ENCODE data around the gene CREBL2.
A peak's percentile ranks its signal among the peaks of the same experiment; 100 is the strongest.
"Not testable (repeated sequence)": the region's sequence is repeated elsewhere in the genome, so short reads cannot be mapped to it uniquely, and the experiment has no call there.

The CREBL2 gene, protein sequence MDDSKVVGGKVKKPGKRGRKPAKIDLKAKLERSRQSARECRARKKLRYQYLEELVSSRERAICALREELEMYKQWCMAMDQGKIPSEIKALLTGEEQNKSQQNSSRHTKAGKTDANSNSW

DNA sequence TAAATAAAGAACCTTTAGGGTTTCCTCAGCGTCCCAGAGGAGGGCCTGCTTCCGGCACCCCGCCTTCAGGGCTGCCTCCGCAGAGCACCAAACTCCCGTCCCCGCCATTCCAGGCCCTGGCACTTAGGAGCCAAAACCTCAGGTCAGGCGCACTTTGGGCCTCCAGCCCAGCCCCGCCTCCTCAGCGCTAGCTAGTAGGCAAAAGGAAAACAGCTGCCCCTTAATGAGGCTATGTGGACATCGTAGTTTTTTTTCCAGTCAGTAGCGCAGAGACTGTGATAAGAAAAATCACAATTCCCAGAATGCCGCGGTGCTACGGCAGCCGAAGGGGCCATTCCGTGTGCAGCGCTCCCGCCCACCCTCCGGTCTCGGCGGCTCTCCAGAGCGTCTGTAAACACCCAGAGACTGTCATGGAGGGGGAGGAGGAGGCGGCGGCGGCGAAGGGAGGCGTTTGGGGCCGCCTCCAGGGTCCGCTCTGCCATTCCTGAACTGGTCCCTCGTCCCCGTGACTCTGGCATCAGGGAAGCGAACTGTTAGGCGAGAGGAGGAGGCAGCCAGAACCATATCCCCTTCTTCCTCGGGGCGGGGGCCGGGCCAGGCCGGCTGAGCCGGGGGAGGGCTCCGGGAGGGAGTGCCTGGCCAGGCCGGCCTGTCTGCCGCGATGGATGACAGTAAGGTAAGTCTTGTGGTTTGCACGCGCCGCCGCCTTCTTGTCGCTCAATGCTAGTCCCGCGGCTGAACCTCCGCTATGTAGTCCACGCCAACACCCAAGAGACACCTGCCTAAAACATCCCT is at the start of gene CREBL2:
Gene CREBL2, plus strand, starts transcription at position 365 of the 795 bp plus-strand sequence. Its CDS starts 297 bp downstream, at position 662.
- DNase-seq: peak; percentile 88 to 89

DNA sequence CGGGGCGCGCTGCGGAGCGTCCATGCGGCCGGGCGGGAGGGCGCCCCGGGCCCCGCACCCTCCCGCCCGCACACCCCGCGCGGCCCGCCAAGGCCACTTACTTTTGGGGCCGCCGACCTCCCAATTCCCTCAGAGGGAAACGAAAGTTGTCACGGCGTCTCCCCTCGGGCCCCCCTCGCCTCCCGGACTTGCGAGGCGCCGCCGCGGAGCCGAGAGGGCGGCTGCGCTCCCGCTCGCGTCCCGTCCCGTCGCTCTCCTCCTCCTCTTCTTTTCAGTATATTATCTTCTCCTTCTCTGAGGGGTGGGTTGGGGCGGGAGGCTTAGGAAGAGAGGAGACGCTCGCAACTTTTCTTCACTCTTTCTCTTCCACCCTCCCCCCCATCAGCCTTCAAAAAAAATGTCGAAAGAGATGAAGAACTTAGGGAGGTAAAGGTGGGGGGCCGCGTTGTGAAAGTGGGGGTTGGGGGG is 49.6 kb upstream of the CREBL2 start:
- no peak for DNase-seq

DNA sequence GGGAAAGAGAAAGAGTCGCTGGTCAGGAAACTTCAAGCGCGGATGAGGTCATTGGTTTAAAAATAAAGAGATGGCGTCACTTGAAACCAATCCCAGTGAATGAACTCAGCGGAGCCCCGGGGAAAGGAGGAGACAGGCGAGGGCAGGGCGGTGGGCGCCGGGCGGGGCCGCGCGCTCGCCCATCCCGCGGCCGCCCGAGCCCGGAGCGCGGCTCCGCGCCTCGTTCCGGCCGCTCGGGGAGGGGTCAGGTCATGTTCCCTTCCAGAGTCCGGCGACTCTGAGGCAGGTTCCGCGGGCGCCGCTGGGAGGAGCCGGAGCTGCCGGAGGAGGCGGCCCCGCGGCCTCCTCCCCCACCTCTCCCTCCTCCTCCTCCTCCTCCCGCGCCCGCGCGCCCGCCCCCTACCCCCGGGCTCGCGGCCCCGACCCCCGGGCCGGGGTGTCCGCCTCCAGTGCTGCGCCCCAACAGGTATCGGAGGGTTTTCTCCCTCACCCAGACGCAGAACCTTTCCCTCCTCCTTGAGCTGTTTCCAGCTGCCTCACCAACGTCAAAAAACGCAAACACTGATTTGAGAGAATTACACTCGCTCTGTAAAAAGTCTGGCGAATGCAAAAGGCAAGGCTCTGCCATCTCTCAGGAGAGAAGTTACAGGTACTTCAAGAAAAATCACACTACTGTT is 49.0 kb upstream of the CREBL2 start, which contains the start of gene DUSP16:
Gene DUSP16, minus strand, starts transcription at position 279 of the 677 bp plus-strand sequence. CDS start 41,765 bp downstream, outside the sequence.
- peak; percentile 90 to 93 for DNase-seq

DNA sequence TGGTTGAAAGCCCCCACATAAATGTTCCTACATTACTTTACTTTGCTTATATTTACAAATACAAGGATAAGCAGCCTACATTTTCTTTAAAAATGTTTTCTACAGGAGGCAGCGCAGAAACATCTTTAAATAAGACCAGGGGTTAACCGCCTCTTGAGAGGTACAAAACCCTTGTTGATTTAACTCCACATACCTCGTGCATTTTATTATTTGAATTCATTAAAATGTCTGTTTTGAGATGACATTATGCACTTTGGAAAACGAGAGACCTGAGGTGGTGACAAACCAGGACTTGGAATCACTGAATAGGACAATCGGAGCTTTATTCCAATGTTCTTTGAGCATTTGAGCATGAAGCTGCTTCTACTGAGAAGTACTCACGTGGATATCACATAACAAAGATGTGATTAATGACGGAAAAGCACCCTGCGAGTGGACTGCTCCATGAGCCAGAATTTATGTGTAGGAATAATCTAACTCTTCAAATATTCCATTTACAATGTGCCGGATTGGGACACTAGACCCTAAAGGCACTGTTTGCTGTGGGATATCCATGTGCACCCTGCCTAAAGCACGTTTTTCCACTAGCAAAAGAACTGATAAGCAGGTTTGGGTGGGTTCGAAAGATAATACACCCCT is 48.3 kb upstream of the CREBL2 start:
- DNase-seq: no peak

DNA sequence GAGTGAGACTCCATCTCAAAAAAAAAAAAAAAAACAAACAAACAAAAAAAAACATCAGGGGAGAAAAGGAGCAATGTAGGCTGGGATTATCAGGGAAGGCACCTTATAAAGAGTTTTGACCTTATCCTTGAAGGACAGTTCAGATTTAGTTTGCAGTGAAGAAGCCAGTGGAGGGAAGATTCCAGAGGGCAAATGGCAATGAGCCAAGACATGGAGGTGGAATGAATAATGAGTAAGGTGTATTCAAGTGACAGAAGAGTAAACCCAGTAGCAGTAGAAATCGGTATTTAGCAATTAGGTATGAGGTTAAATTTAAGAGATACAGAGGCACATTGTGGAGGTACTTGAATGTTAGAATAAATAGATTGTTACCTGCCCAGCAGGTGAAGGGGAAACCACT is 46.8 kb upstream of the CREBL2 start:
- DNase-seq: no peak

DNA sequence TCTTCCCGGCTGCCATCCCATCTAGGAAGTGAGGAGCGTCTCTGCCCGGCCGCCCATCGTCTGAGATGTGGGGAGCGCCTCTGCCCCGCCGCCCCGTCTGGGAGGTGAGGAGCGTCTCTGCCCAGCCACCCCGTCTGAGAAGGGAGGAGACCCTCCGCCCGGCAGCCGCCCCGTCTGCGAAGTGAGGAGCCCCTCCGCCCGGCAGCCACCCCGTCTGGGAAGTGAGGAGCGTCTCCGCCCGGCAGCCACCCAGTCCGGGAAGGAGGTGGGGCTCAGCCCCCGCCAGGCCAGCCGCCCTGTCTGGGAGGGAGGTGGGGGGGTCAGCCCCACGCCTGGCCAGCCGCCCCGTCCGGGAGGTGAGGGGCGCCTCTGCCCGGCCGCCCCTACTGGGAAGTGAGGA is 45.7 kb upstream of the CREBL2 start:
- DNase-seq: not testable (repeated sequence)

DNA sequence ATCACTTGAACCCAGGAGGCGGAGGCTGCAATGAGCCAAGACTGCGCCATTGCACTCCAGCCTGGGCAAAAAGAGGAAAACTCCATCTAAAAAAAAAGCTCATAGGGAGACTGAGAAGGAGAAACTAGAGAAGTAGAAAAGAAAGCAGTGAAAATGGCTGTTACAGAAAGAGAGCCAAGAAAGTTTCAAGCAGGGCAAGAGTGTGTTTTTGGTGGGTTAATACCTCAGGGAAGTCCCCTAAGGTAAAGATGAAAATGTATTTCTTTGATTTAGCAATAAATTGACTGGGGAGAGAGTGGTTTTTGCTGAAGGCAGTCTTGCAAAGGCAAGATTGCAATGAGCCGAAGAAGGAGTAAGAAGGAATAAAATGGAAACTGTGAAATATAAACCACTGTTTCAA is 39.0 kb upstream of the CREBL2 start:
- DNase-seq: no peak

DNA sequence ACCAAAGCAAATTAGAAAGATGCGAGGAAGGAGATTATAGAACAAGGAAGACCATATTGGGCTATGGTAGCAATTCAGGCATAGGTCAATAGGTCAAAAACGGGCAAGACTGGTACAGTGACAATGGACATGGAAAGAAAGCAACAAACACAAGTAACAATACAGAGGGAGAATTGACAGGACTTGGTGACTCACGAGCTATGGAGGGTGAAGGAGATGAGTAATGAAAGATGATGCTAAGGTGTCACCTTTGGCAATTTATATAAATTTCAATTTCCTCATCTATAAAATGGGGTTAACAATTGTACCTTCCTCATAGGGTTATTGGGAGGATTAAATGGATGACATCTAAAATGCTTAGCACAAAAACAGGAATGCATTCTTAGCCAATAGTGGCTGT is 33.9 kb upstream of the CREBL2 start:
- DNase-seq: no peak

DNA sequence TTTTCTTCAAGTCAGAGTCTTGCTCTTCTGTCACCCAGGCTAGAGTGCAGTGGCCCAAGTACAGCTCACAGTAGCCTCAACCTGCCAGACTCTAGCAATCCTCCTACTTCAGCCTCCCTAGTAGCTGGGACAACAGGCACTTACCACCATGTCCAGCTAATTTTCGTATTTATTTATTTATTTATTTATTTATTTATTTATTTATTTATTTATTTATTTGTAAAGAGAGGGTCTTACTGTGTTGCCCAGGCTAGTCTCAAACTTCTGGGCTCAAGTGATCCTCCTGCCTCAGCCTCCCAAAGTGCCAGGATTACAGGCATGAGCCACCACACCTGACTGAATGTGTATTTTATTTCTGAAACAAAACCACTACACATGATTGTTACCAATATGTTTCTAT is 31.0 kb upstream of the CREBL2 start:
- not testable (repeated sequence) for DNase-seq

DNA sequence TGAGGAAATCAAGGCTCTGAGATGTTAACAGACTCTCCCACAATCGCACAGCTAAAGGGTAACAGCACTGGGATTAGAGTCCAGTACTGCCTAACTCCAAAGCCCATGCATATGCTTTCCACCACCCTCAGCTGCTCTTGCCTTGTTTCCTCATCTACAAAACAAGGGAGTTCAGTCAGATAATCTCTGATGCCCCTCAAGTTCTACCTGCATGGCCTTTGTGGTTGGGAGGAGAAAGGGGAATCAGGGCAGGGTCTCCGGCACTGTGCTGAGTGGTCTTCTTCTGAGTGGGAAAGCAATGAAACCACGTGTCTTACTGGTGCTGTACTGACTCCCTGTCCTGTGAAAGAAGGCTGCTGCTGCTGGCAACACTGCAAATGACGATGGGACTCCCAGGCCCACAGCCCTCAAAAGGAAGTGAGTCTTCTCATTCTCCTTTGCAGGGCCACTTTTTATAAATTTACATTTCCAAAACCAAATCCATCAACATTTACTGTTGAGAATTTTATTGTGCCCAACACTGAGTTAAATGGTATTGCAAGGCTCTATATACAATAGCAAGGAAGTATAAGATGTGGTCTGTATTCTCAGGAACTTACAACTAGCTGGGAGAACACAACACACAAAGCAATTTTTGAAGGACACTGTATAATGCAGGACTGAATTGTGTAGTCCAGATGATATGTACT is 29.3 kb upstream of the CREBL2 start:
- no peak for DNase-seq

DNA sequence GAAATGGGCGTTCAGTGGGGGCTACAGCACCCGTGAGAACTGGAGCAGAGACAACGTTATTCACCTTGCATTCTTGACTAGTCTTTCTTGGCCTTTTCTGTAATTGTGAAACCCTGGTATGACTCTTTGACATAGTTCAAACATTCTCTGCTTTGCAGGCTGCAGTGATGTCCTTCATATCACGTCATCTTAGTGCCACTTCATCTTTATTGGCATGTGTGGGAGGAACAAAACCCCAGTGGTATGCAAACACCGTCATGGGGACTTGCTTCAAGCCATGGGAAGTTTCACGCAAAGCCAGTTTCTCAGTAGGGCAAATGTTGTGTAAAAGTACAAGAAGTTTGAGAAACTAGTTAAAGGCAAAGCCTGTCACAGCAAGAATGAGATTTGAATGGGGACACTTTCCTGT is 28.8 kb upstream of the CREBL2 start:
- DNase-seq: no peak

DNA sequence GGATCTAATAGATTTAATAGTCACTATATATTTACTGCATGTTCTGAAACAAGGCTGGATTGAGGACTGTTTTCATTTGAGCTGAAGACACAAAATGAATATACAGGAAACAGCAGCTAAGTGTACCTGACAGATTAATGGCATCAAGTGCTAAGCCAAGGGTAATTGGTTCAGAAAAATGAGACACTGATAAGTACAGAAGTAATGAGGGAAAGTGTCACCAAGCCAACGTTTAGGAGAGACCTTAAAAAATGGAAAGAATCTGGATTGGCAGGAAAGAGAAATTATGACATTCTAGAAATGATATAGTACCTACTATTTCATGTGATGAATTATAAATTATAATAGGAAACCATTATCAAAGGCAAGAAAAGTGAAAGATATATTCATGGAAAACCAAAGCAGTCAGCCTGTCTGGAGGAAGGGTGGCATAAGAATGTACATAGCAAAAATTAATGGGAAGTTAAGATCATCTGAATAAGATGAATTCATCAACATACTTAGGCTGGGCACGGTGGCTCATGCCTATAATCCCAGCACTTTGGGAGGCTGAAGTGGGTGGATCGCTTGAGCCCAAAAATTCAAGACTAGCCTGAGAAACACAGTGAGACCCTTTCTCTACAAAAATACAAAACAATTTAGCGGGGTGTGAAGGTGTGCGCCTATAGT is 28.0 kb upstream of the CREBL2 start:
- no peak for DNase-seq

DNA sequence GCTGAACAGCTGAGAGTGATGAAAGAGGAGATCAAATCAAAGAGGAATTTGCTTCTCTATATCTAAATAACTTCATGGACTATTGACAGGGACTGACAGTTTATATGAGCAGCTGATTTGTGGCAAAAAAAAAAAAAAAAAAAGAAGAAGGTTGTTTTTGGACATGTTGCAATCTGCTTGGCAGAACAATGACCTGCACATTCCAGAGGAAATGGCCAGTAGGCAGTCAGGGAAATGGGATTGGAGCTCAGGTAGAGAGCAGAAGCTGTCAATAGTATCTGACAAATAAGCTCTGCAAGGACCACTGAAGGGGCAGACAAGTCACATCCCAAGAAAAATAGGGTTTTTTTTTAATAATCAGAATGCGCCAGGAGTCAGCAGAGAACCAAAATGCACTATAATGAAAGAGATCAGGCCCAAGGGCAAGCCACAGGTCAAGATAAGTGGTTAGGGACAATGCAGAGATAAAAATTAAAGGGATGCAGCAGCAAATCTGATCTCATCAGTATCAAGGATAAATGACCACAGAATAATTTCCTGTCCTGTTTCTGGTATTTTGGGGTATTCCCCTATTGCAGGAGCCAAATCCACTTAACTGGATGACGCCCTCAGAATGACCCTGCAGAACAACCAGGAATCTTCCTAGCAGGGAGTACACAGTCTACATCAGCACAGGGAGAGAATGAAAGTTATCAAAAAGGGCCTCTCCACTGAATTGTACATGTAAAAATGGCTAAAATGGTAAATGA is 26.4 kb upstream of the CREBL2 start:
- no peak for DNase-seq

DNA sequence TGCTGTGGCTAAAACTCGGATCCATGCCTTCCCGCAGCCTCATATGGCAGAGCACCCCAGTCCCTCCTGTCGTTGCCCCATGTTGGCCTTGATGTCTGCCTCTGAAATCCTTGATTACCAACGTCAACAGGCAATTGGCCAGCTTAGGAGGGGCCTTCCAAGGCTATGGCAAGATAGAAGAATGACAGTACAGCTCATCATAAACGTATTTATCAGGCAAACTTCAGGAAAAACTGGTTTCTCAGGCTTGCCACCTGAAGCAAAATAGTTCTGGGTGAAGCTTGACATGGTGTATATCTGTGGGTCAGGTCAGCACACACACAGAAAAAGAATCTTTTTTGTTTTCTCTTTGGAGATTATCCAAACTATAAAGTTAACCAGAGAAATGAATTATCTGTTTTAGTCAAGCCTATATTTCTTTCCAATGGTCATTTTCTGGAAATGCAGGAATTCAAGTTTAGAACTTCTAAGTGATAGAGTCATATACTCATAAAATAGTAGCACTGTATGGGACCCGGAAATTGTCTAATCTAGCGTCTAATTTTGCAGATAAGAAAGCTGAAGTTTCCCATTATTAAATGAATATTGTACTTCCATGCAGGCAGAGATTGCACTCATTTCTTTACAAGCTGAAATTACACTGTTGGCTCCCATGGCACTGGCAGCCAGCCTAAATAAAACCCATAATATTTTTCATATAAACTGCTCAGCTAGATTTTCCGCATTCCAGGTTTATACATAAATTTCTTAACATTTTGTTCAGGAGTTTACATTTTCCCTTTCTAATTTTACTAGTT is 24.6 kb upstream of the CREBL2 start:
- no peak for DNase-seq

DNA sequence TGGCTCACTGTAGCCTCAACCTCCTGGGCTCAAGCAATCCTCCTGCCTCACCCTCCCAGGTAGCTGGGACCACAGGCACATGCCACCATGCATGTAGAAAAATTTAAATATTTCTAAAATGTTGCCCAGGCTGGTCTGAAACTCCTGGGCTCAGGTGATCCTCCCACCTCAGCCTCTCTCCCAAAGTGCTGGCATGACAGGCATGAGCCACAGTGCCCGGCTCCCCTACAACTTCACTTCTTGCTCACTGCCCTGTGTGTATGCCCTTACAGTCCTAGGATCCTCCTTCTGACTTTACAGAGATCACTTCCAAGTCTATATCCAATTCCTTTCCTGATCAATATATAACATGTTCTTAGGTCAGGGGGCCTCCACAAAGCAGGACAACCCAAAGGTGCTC is 23.8 kb upstream of the CREBL2 start:
- DNase-seq: no peak

DNA sequence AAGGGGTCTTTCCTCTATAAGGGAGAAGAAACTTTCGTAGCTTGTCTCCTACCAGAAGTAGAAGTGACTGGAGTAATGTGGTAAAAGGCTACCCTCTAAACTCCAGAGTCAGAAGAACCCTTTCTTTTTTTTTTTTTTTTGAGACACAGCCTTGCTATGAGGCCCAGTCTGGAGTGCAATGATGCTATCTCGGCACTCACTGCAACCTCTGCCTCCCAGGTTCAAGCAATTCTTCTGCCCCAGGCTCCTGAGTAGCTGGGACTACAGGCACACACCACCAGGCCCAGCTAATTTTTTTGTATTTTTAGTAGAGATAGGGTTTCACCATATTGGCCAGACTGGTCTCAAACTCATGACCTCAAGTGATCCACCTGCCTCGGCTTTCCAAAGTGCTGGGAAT is 23.2 kb upstream of the CREBL2 start:
- DNase-seq: not testable (repeated sequence)

DNA sequence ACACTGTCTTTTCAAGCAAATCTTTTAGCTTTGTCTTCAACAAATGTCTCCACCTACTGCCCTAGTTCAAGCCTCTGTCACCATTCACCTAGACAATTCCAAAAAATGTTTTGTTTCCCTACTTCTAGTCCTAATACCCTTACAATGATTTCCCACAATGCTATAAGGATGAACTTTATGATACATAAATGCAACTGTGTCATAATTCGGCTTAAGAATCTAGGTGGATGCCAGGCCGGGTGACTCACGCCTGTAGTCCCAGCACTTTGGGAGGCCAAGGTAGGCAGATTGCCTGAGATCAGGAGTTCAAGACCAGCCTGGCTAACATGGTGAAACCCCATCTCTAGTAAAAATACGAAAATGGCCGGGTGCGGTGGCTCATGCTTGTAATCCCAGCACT is 20.7 kb upstream of the CREBL2 start:
- DNase-seq: no peak

DNA sequence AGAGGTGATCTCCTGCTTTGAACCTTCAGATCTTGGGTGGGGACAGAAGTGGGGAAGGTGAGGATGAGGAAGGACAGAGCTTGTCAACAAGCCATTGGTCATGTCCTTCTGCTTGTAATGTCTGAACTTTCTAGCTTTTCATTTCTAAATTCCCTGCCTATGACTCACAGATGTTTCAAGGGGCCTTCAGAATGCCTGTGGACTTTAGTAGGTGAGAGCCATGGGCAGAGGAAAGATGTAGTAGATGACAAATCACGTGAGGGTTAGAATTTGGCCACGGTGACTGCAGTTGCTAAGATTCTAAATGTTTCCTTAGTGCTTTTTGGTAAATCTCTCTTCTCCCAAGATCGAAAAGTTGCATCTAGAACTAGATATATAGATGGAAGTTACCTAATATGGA is 18.7 kb upstream of the CREBL2 start:
- DNase-seq: no peak

DNA sequence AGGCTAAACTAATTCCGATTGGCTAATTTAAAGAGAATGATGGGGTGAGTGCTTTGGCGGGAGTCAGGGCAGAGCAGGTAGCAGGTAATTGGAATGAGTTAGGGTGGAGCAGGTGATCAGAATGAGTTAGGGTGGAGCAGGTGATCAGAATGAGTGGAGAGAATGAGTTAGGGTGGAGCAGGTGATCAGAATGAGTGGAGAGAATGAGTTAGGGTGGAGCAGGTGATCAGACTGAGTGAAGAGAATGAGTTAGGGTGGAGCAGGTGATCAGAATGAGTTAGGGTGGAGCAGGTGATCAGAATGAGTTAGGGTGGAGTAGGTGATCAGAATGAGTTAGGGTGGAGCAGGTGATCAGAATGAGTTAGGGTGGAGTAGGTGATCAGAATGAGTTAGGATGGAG is 15.7 kb upstream of the CREBL2 start:
- not testable (repeated sequence) for DNase-seq

DNA sequence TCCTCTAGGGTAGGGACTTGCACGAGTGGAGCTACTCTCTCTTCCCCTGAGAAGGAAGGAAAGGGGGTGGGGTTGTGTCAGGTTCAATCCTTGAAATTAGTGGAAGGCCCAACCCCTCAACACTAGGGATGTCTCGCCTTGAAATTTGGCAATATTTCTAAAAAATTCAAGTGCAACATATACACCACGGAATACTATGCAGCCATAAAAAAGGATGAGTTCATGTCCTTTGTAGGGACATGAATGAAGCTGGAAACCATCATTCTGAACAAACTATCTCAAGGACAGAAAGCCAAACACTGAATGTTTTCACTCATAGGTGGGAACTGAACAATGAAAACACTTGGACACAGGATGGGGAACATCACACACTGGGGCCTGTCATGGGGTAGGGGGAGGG is 15.1 kb upstream of the CREBL2 start:
- DNase-seq: not testable (repeated sequence)

DNA sequence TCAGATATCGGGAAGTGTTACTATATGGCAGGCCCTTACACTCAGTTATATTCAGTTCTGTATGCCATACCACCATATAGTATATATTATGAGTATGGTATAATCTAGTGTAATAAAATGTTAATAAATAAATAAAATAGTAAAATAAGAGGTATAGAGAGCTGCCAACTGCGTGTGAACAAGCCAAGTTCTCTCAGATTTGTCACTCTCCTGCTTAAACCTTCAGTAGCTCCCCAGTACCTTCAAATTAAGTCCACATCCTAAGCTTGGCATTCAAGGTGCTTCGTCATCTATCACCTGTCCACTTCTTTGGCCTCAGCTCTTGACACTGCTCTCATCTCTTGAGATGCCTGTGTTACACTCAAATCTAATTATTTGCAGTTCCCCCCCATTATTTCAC is 12.8 kb upstream of the CREBL2 start:
- no peak for DNase-seq
